GM12878 (cell line): Measurements from ENCODE around the gene LHX2. TPM values are rescaled to one million over a fixed set of nuclear protein-coding genes. Genes with fewer than 3 reads are reported as not detected.

Experiments
- ATAC-seq: fragments of 200-7000 bp; cut with Tn5 transposase; 3 replicates; pipeline ENCODE4 v1.9.1; 2020; ENCODE audit warnings: mild to moderate bottlenecking, moderate library complexity
- BruUV-seq: library from RNA; stranded (reverse); fragments of 400-500 nt; replicated peaks from 2 replicates; lab custom pipeline; 2021; lab: Mats Ljungman, UMichigan
- CTCF ChIA-PET: fragments of 300-600 bp; sonication (Branson Sonifier 250); formaldehyde crosslinking; extraction: SDS; loops from one replicate; lab custom pipeline; 2021; ENCODE audit warnings: inconsistent platforms; lab: Yijun Ruan, JAX
- POLR2A ChIA-PET: fragments of 350-600 bp; formaldehyde crosslinking; extraction: SDS; loops from one replicate; lab custom pipeline; 2021; ENCODE audit warnings: inconsistent platforms; lab: Charles Lee
- RAD21 ChIA-PET: fragments of 300-600 bp; sonication (Branson Sonifier 250); formaldehyde crosslinking; loops from one replicate; lab custom pipeline; 2023; ENCODE audit warnings: antibody characterized with exemption; ENCODE audit not compliant: unreplicated experiment; lab: Charles Lee
- SMC1A ChIA-PET: fragments of 300-600 bp; sonication (Branson Sonifier 250); formaldehyde crosslinking; loops from one replicate; lab custom pipeline; 2023; ENCODE audit not compliant: unreplicated experiment, uncharacterized antibody; lab: Charles Lee
- DNase-seq: peaks from one replicate; pipeline ENCODE4 v3.0.0-alpha.2; 2011; ENCODE audit warnings: low read depth, low spot score
- FAIRE-seq: peaks from 3 replicates; lab custom pipeline; 2011; peaks lifted over from hg19 to GRCh38; lab: Jason Lieb, UNC
- H2AFZ ChIP-seq: 2 replicates; pipeline ENCODE4 v1.6.0; 2011; ENCODE audit warnings: low read depth, low read length, control low read depth; ENCODE audit not compliant: control insufficient read depth
- H3K27ac ChIP-seq: 2 replicates; pipeline ENCODE4 v1.5.1; 2011; ENCODE audit warnings: control low read depth; ENCODE audit not compliant: control insufficient read depth, insufficient read depth
- H3K27me3 ChIP-seq, 2 experiments: replicated peaks in 1 of 2; 2 replicates each; pipeline versions ENCODE4 v1.6.0 to v1.6.1; 2011; ENCODE audit warnings: low read length in 1 of 2; ENCODE audit not compliant: control insufficient read depth in 2 of 2, insufficient read depth in 2 of 2
- H3K36me3 ChIP-seq, 2 experiments: 2 replicates each; pipeline ENCODE4 v1.5.1; 2011; ENCODE audit warnings: low read length in 1 of 2; ENCODE audit not compliant: control insufficient read depth in 2 of 2, insufficient read depth in 2 of 2
- H3K4me1 ChIP-seq: 2 replicates; pipeline ENCODE4 v1.6.1; 2011; ENCODE audit warnings: mild to moderate bottlenecking, low read length, moderate library complexity, mixed read lengths; ENCODE audit not compliant: control insufficient read depth, insufficient read depth
- H3K4me2 ChIP-seq: 2 replicates; pipeline ENCODE4 v1.6.0; 2011; ENCODE audit warnings: control low read depth; ENCODE audit not compliant: control insufficient read depth, insufficient read depth
- H3K4me3 ChIP-seq: fragments of 200-600 bp; sonication (generic); 2 replicates; pipeline ENCODE4 v1.5.1; 2016
- H3K79me2 ChIP-seq: 2 replicates; pipeline ENCODE4 v1.6.0; 2011; ENCODE audit warnings: low read length; ENCODE audit not compliant: control insufficient read depth, insufficient read depth
- H3K9ac ChIP-seq: 2 replicates; pipeline ENCODE4 v1.8.0; 2011; ENCODE audit warnings: low read length, control low read depth, mixed read lengths; ENCODE audit not compliant: control insufficient read depth, insufficient read depth
- H3K9me3 ChIP-seq: replicated peaks from 3 replicates; pipeline ENCODE4 v1.5.1; 2011; ENCODE audit warnings: mild to moderate bottlenecking, low read length; ENCODE audit not compliant: control insufficient read depth, insufficient read depth
- H4K20me1 ChIP-seq: 2 replicates; pipeline ENCODE4 v1.6.0; 2011; ENCODE audit not compliant: control insufficient read depth, insufficient read depth
- CBX3 ChIP-seq: fragments of 200-600 bp; sonication (generic); IDR thresholded peaks from 2 replicates; pipeline ENCODE4 v1.6.1; 2016; ENCODE audit warnings: low read depth, borderline replicate concordance
- IRF4 ChIP-seq: IDR thresholded peaks from 2 replicates; pipeline ENCODE4 v1.6.1; 2011; ENCODE audit warnings: low read depth, low read length
- NFYB ChIP-seq: IDR thresholded peaks from 2 replicates; pipeline ENCODE4 v1.6.1; 2011; ENCODE audit warnings: low read depth, mild to moderate bottlenecking, low read length, improper control_type of control experiment, moderate library complexity; ENCODE audit not compliant: insufficient read depth
- WGBS: methylation state at CpG from one replicate; pipeline ENCODE4 v1.1.6; 2016; ENCODE audit warnings: low lambda C conversion rate; ENCODE audit not compliant: insufficient replicate concordance, insufficient coverage; ENCODE audit errors: missing lambda C conversion rate; 5-methylcytosine and 5-hydroxymethylcytosine counted together
- in situ Hi-C: fragments of 300-500 bp; cut with MboI; formaldehyde crosslinking; loops from 9 replicates; pipeline ENCODE4 v1.14.3; 2018; ENCODE audit warnings: mixed read lengths
- intact Hi-C: fragments of 100-400 bp; cut with micrococcal nuclease; formaldehyde crosslinking; loops from one replicate; pipeline ENCODE4 v1.14.2; 2022; ENCODE audit not compliant: unreplicated experiment
- polyA plus RNA-seq, 11 experiments: library from polyadenylated mRNA; depleted of rRNA in 4 of 11; unstranded in 6 of 11; stranded (reverse) in 5 of 11; fragments of >200 nt; fragmentation: Nextera tagmentation in 4 of 11; fragmentation: Illumina TruSeq in 1 of 11; extraction: Ambion mirVana in 4 of 11; extraction: Trizol in 1 of 11; gene quantifications; 1 replicate in 1 of 11; 2 replicates in 10 of 11; pipeline versions ENCODE4 v1.2.1 to v1.2.3, GENCODE V29; 2011 to 2016; ENCODE audit warnings: inconsistent platforms in 2 of 11, missing spikeins in 2 of 11, low read depth in 1 of 11
- total RNA-seq, 4 experiments: library from RNA; depleted of rRNA in 3 of 4; stranded (reverse); fragments of >200 nt in 3 of 4; fragmentation: Illumina TruSeq in 1 of 4; extraction: Trizol in 1 of 4; gene quantifications; 2 replicates each; pipeline versions ENCODE4 v1.2.1 to v1.2.3, GENCODE V29; 2013 to 2021
- TF ChIP-seq, protein P1 (sequence below): IDR thresholded peaks from 2 replicates; pipeline ENCODE4 v1.6.1; 2011; ENCODE audit warnings: low read depth, low read length, improper control_type of control experiment, borderline replicate concordance

The LHX2 gene
- total and polyA plus RNA-seq, 10 of the 15 experiments (the other 5 are each of a cell fraction or from before 2014, with no cell fraction given), result 0.82 to 69.8 (median 5.3) TPM

DNA sequence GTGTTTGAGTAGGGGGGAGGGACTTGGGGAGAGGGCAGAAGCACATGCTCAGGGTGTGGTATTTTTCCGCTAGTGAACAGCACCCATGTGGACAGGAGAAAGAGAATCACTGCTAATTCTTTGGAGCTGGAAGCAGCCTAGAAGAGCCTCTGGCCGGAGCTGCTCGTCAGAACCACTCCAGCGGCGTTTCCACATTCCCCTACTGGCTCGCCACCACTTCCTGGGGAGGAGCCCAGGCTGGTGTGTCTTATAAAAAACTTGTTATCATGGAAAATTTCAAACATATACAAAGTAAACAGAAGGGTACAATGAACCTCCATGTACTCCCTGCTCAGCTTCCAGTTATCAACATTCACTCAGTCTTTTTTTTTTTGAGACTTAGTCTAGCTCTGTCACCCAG is 26.7 kb downstream of the LHX2 start:
- Histone ChIP-seq H3K4me2 (no peak overlapping the region), H3K36me3 (no peaks in the 10 kb centered on the region), H3K9me3 (no peaks in the 10 kb centered on the region; the same call in 2 of the 3 replicates), H3K4me1 (peaks cover 6% of the 10 kb centered on the region), H4K20me1 (no peaks in the 10 kb centered on the region), H3K9ac (no peak overlapping the region), H2AFZ (no peak overlapping the region), H3K4me3 (no peak overlapping the region), H3K27ac (no peak overlapping the region), H3K79me2 (no peaks in the 10 kb centered on the region), H3K27me3 (peaks cover 2 to 3% of the 10 kb centered on the region in 2 experiments; a peak in 3 of 4 replicates)
- WGBS, result 24% methylated on average over 6 of the region's 6 CpGs
- TF ChIP-seq IRF4 (no peak), NFYB (no peak), CBX3 (no peak)
- TF ChIP-seq, protein P1, sequence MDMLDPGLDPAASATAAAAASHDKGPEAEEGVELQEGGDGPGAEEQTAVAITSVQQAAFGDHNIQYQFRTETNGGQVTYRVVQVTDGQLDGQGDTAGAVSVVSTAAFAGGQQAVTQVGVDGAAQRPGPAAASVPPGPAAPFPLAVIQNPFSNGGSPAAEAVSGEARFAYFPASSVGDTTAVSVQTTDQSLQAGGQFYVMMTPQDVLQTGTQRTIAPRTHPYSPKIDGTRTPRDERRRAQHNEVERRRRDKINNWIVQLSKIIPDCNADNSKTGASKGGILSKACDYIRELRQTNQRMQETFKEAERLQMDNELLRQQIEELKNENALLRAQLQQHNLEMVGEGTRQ, result no peak
- no peak for FAIRE-seq
- ATAC-seq, result no peak
- ChIA-PET SMC1A (interaction anchor here (0.6 to 6.6 kb wide), 17 partner anchors 17 to 496 kb away, joined by 3 to 90 read pairs (median 14); no protein-coding TSS in a partner anchor), RAD21 (interaction anchor here (0.6 to 5.4 kb wide), 10 partner anchors 16 to 502 kb away, joined by 3 to 89 read pairs (median 8); no protein-coding TSS in a partner anchor), POLR2A (interaction anchor here (0.6 to 1.6 kb wide), 3 partner anchors 28 to 439 kb away, joined by 3 to 4 read pairs (median 3); no protein-coding TSS in a partner anchor), CTCF (interaction anchor here (0.6 to 6.3 kb wide), 16 partner anchors 17 to 637 kb away, joined by 3 to 161 read pairs (median 6); no protein-coding TSS in a partner anchor)
- intact Hi-C loops, result no loop called here
- no peak for DNase-seq
- in situ Hi-C loops, result no loop called here
- BruUV-seq, result no TSS peak
